HG03457 (cell line): Measurements from ENCODE around the gene LONP2.
"Not testable (repeated sequence)": the region's sequence is repeated elsewhere in the genome, so short reads cannot be mapped to it uniquely, and the experiment has no call there.

Source experiments
- ATAC-seq: cut with Tn5 transposase; IDR thresholded peaks from one replicate; pipeline ENCODE4 v1.9.1; 2021; ENCODE audit warnings: moderate number of reproducible peaks; ENCODE audit not compliant: unreplicated experiment

LONP2 gene

GRCh38 chr16:48235556-48236136 is 8.5 kb upstream of the LONP2 start:
- no peak for ATAC-seq

- ATAC-seq = no peak
Observed at GRCh38 chr16:48236286-48236685, 7.8 kb upstream of the LONP2 start.

GRCh38 chr16:48240147-48240546 is 4.0 kb upstream of the LONP2 start:
- ATAC-seq = not testable (repeated sequence)

- no peak for ATAC-seq
Observed at GRCh38 chr16:48244863-48245195, 729 bp downstream of the LONP2 start.

DNA sequence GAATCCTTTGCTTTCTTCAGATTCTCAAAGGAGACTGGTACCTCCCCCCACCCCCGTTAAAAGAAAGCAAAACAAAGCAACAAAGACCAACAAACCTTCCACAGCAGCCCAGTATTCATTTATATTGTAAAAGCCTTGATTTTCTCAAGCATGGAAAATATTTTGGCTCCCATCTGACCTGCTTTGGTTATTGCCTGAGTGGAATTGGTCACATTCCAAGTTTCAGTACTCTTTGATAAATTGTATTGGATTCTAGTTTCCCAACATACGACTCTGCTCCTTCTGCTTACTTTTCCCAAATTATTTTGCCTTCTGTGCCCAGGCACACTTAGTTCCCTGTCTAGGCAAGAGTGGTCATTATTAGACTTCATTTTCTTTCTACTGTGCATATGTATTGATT is 2.0 kb downstream of the LONP2 start:
- no peak for ATAC-seq

DNA sequence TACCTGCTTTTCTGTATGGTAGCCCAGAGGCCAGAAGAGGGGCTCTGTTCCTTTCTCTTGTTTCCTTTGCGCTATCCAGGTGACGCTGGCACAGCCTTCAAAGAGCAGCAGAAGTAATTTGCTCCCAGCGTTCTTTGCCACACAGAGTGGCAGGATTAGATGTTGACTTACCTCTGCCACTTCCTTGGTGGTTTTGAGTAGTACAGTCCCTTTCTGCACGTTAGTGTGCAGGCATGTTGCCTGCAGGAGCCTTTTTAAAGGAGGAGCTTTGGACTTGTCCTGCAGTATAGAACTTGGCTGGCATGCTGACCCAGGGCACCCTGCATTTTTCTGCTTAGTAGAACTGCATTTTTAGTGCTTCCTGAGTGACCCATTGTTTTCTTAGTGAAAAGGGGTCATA is 3.2 kb downstream of the LONP2 start, which contains the start of gene ABCC11:
Gene ABCC11, minus strand, starts transcription at position 229 of the 400 bp plus-strand sequence. CDS start 15,618 bp downstream, outside the sequence.
- ATAC-seq = no peak

DNA sequence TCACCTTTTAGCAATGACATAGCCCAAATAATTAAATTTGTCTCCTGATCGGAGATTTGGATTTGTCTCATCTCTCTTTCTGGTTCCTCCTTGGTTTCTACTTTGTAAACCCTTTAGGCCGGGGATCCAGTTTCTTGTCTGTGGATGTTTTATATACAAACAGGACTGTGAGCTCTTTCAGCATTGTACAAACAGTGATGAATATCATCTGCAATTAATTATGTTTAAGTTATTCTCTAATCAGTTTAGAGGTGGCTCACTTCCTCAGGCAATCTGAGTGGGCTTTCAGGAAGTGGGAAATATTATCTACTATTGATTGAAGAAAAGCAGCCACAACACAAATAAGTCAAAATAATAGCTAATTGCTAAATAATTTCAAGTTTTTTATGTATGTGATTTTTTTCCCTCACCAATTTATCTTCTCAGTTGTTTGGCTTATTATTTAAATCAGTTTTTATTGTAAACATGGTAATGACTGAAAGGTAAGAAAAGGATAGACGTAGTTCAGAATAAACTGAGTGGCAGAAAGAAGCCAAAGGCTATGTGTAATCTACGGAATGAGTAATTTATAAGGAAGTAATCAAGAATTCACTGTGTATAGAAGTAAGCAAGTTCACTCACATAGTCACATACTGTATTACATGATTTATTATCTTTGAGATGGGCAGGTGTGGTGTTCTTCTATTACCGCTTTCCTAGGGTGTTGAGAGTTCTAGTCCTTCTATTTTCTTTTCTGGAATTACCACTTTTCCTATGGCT is 6.6 kb downstream of the LONP2 start:
- no peak for ATAC-seq

DNA sequence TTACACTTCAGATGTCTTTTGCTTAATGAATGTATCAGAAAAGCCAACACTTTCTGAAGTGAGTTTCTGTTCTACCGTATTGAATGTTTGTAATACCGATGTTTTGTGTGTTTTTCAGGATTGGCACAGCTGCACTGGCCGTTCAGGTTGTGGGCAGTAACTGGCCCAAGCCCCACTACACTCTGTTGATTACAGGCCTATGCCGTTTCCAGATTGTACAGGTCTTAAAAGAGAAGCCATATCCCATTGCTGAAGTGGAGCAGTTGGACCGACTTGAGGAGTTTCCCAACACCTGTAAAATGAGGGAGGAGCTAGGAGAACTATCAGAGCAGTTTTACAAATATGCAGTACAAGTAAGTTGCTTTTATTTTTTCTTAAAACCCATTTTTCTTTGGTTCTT is 7.9 kb downstream of the LONP2 start:
- no peak for ATAC-seq

GRCh38 chr16:48256579-48257177 is 12.6 kb downstream of the LONP2 start:
- no peak for ATAC-seq

- no peak for ATAC-seq
Observed at GRCh38 chr16:48261569-48261968, 17.5 kb downstream of the LONP2 start.

DNA sequence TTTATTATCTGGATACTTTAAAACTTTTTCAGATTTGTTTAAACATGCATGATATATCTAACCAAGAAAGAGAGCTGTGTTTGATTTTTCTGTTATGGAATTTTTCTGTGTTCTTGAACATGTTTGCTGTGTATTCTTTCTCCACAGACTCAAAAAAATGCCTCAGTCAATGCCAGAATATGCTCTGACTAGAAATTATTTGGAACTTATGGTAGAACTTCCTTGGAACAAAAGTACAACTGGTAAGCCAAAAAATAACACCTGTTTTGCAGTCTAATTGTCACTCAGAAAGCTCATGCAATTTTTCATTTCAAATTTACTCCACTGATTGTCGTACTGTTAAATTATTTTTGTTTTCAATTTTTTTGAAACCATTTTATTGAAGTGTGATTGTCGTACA is 18.5 kb downstream of the LONP2 start:
- ATAC-seq = no peak

- no peak for ATAC-seq
Observed at GRCh38 chr16:48269011-48269410, 24.9 kb downstream of the LONP2 start.

GRCh38 chr16:48271728-48272127 is 27.6 kb downstream of the LONP2 start:
- no peak for ATAC-seq

DNA sequence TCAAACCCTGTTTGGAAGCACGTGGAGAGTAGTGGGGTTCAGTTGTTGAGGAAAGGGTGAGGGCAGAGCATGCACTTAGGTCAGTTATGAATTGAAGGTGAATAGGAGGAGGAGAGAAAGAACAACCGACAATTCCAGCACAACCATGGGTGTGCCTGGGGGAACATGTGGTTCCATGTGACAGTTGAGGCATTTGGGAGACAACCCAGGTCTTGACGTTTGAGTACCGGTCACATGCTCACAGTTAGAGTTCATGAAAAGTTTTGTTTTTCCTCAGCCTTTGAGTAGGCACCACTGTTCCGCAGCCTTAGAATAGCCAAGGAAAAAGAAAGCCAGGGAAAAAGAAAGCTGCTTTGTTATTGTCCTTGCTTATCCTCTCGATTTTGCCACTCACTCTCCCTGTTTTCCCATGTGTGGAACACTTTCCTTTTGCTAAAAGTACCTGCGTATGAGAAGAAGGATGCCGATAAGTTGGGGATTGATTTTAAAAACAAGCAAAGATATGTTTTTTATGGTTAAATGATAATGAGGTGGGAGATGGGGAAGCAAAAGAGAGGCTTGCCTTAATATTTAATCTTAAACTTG is 28.8 kb downstream of the LONP2 start:
- no peak for ATAC-seq

GRCh38 chr16:48274476-48274875 is 30.4 kb downstream of the LONP2 start:
- ATAC-seq = no peak

DNA sequence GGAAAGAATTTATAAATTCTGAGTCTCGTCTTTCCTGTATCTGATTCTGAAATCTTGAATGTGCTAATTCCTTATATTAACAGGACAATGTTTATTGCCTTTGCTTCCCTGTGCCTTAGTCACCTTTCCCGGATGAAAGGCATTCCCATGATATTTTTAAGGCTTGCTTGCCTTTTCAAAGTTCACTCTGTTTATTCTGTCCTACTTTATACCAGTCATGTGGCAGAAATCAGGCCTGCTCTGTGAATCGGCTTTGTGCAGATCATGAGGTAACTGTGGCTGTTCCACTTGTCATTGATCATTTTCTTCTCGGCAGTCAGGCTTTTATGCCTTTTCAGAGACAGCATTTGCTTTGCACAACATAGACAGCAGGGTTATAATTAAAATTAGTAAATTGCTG is 32.0 kb downstream of the LONP2 start:
- ATAC-seq = no peak

- no peak for ATAC-seq
Observed at GRCh38 chr16:48277158-48277557, 33.1 kb downstream of the LONP2 start.

GRCh38 chr16:48279199-48279598 is 35.1 kb downstream of the LONP2 start:
- ATAC-seq = no peak

- ATAC-seq = no peak
Observed at GRCh38 chr16:48280546-48280945, 36.4 kb downstream of the LONP2 start.

- no peak for ATAC-seq
Observed at GRCh38 chr16:48282636-48283263, 38.6 kb downstream of the LONP2 start.

GRCh38 chr16:48284772-48285409 is 40.8 kb downstream of the LONP2 start:
- peak; percentile 61 for ATAC-seq
